HG02763 (cell line): Measurements from ENCODE around the gene IRX4.

Experiments
- ATAC-seq: cut with Tn5 transposase; IDR thresholded peaks from one replicate; pipeline ENCODE4 v1.9.1; 2021; ENCODE audit warnings: mild to moderate bottlenecking, moderate library complexity; ENCODE audit not compliant: unreplicated experiment

IRX4 gene

DNA sequence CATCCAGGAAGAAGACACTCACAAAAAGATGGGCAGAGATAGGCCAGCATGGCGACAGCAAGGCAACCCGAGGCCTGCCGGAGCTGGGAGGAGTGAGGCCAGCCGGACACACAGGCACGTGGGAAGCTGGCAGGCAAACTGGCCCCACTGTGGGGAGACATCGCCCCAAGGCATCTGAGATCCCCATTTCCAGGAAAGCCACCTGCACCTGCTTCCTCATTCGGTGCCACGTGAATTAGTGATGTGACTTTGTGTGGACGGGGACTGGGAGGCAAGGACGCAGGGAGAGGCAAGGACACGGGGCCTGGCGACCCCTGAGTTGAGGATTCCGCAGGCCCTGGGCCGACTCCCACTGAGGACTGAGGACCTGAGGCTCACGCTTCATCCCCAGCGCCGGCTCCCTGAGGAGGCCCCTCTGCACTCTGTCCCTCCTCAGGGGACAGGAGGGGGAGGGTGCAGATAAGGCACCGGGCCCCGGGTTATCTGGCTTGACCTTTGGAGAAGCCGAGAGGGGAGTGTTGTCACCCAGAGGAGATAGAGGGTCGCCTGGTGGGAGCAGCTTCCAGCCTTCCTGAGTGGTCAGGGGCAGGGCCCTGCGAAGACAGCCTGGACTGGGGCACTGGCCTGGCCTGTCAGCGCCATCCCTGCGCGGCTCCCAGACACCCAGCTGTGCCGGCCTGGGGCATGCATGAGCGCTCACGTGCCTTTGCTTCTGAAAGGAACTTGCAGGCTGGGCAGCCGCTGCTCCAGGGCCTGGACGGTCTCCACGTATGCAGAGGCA, 41.8 kb downstream of the IRX4 start:
- ATAC-seq: no peak

DNA sequence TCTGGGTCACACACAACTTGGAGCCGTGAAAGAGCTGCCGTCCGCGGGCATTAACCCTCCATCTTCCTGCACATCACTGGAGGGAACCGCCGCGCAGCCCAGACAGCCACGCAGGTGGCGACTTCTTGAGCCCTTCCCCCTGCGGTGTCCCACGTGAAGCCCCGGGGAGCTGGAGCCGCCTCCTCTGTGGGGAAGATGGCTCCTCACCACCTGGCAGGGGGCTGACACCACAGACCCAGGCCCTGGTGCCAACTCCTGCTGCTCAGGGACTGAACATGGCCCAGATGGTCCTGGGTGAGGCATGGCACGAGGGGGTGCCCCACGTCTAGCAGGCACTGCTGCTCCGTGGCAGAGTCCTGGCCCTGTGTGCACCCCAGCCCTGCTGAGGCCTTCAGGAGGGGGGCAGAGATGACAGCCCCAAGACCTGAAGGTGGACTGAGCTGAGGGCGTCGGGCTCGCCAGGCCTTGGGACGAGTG, 42.6 kb downstream of the IRX4 start:
- no peak for ATAC-seq

DNA sequence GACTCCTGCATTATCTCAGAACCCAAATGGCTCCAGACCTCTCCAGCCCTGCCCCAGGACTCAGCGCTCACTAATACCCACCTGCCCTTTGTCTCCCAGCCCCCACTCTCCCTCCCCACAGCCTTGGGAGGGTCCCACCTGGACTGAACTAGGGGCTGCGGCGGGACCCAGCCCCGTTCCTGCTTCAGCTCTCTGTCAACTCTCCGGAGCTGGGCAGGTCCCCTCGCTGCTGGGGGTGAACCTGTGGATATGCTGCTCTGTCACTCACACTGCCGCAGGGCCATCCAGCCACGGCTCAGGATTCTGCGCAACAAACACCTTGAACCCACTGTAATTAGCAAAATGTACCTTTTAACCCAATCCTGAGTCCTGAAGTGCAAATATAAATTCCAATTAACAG, 44.7 kb downstream of the IRX4 start:
- ATAC-seq: no peak

DNA sequence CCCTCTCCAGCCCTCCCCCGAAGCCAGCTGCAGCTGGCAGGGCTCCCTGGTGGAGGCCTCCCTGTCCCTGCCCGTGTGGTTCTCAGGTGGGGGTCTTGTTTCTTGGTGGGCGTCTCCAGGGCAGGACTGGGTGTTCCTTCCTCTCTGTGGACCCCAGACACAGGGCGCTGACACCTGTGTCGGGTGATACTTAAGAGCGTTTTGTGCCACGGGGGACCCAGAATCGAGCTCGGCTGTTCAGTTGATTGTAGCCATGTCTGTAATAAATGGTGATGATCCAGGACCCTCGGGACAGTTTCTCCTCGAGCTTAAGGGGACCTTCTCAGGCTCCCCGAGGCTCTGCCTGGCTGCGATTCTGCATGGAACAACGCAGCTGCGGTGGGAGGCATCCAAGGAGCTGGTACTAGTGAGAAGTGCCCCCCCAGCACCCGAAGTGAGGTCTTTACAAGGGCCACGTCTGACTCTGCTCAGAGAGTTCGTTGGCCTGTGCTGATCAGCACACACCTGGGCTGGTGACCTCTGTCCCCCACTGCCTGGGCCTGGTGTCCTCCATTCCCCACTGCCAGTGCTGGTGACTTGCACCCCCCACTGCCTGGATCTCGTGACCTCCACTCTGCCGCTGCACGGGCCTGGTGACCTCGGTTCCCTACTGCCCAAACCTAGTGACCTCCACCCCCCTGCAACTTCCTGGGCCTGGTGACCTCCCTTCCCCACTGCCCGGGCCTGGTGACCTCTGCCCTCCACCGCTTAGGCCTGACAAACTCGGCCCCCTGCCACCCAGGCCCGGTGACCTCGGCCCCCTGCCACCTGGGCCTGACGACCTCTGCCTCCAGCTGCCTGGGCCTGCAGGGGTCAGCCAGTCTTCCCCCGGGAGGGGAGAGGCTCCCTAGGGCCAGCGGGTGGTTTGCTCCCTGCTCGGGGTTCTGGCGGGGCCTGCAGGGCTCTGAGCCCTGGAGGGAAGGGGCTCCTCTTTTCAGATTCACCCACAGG, 45.5 kb downstream of the IRX4 start:
- no peak for ATAC-seq

DNA sequence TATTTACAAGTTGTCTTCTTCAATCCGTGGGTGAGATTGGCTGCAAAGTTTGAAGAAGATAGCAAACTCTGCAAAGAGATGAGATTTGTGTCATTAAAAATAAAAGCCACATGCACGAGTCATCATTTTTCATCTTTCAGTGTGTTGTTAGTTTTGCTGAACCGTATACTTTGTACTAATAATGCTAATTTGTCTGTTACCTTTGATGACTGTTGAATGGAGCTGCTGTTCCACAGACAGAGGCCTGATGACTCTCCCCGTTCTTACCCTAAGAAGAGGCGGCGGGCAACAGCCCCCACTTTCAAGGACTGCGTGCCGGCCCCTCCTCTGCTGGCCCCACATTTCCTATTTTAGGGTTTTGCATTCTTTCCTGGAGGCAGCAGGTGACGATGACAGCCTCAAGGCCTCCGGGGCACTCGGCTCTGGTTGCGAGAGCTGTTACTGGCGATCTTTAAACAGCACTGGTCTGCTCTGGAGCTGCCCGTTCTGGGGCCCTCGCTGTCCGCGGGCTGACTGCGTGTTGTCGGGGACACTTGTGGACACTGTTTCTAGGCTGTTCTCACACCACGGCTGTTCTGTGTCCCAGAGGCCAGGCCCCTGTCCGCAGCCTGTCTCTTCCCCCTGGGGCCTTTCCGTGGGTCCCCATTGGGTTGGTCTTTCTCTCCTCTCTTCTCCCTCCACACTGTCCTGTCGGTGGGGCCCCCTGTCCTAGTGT, 46.4 kb downstream of the IRX4 start:
- ATAC-seq: no peak

DNA sequence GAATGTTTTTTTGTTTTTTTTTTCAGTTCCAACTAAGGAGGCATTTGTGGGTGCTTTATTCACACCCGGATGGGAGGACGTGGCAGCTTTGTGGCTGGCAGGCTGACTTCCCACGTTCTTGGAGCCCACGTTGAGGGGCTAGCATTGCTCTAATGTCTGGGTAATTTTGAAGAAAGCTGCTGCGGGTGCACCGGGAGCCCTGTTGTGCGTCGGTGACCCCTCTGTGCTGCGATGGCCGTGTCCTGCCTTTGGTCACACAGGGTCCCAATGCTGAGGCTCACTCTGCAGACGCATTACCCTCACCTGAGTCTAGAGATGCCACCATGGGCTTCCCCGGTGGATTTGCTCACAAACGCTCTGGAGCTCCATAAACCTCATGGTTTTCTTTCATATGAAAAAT, 47.3 kb downstream of the IRX4 start:
- ATAC-seq: no peak

DNA sequence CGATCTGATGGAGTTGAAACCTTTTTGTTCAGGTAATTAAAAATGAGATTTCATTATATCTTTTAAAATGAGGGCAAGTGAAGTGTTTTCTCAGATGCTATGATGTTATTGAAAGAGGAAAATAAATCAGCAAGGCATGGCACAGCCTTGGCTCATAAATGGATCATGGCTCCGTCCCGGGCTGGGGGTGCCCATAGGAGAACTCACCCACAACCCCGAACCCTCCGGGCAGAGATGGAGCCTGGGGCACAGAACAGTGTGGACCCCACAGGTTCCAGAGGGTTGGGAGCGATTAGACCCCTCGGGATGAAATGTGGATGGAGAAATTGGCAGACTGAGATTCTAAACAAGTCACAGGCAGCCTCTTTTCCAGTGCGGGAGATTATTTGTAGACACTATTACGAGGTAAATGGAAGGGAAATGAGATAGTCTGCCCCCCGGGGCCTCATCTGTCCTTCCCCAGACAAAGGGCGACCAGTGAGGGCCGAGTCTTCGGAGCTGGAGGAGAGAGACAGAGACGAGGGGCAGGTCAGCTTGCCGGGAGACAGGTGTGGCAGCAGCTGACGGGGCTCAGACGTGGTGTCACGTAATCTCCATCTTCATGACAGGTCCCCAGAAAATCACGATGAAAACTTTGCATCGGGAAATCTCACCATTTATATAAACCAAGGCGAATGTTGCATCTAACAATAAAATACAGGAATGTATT, 47.9 kb downstream of the IRX4 start:
- ATAC-seq: no peak

DNA sequence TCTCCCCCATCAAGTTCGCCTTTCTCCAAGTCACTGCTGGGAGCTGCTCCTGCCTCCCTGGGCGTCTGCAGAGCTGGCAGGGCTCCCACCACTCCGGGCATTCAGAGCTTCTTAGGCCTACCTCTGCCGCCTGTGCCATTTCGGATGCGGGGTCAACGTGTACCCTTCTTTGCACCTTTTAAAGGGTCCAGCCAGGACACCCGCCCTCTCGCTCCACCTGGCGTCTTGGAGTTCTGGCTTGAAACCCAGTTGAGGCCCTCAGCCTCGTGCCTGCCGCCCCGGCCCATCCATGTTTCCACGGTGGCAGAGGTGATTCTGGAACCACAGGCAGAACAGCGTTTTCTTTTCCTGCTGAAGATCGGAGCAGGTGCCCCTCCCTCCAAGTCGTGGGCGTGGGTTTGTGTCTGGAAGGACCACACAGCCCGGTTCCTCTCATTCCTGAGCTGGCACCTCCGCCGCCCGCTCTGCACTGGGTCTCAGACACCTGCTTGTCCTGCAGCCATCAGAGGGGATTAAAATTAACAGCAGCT, 48.6 kb downstream of the IRX4 start:
- ATAC-seq: no peak

DNA sequence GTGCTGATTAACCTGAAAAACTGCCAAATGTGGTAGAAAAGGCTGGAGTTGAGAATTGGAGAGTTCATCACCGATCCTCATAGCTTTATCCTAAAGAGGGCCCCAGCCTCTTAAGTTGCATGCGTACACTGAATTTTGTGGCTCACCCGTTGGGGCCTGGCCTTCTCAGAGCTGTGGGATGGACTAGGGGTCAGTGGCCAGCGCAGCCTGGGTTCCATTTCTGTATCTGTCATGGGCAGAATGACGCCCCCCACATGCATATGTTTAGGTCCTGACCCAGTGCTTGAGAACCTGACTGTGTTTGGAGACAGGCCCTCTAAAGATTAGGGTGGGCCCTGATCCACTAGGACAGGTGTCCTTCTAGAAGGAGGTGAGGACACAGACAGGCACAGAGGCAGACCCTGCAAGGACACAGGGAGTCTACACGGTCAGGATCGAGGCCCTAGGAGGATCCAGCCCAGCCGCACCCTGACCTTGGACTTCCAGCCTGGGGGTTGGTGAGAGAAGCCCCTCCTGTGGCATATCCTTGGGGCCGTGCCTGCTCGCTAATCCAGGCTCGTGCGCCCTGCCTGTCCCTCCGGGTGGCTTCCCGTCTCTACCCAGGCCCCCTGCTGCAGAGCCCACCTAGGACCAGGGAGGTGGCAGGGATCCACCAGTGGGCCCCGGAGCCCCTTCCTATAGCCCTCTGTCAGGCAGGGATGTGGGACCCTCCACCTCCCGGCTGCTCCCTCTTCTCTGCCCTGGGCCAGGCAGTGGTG, 49.3 kb downstream of the IRX4 start:
- no peak for ATAC-seq

DNA sequence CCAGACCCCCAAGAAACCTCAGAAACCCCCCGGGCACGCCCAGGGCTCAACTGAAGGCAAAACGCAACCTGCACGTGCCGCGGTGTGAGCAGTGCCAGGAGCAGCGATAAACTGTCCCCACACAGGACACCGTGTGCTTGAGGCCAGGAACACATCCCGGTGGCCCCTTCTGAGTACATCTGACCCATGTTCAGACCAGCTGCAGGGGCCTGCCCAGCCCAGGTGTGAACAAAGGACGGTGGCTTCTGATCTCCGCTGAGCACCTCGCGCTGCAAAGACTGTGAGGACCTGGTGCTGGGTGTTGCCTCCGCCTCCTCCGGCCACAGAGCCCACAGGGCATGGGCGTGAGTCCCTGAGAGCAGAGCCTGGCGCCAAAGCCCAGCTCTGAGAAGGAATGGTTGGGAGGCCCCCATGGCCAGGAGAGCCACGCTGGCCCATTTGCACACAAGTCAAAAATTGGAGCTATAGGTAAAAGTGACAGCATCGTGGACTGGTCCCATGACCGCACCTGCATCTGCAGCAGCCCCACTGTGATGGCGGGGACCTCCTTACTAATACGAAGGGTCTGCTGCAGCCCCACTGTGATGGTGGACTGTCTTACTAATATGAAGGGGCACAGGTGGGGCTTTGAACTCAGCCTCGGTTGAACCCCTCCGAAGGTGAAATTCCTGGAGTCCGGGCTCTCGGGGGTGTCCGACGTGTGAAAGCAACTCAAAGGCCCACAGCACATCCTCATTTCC, 50.0 kb downstream of the IRX4 start:
- ATAC-seq: no peak

DNA sequence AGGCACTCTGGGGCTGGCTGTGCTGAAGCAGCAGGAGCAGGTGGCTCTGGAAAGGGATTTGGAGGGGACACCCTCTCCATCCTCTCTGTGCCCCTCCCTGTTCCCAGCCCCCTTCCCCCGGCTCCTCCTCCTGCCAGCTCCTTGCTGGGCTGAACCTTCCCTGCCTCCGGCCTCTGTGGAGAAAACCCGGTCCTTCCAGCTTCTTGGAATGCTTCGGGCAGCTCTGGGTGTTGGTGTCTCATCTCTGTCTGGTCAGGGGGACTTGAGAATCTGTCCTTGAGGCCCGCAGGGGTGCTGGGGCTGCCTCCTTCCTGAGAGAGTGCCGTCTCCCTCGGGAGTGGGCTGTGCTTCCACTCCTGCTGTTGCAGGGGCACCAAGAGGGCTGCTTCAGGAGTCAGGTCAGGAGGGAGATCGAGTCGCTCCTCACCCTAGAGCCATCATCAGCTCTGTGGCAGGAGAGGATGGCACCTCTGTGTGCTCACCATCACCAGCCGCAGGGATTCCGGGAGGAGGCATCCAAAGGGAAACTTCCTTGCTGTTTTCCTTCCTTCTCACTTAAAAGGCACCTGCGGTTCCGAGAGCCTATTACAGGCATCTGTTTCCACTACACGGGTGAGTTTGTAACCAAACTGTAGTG, 50.9 kb downstream of the IRX4 start:
- ATAC-seq: no peak

DNA sequence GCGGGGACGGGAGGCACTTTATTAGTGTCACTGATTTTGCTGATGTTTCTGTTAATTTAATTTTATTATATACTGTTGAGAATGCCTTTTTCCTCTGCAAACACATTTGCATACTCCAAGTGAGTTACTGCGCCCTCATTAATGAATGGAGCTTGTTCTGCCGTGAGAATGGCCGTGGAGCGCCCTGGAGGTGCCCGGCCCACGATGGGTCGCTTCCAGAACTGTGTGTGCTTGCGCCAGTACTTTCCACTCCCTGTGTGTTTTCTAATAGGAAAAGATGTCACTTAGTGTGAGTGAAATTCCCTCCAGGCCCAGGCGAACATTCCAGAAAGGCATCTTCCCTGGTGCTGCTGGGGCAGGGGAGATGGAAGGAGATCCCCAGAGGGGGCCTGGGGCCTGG, 51.5 kb downstream of the IRX4 start:
- no peak for ATAC-seq

DNA sequence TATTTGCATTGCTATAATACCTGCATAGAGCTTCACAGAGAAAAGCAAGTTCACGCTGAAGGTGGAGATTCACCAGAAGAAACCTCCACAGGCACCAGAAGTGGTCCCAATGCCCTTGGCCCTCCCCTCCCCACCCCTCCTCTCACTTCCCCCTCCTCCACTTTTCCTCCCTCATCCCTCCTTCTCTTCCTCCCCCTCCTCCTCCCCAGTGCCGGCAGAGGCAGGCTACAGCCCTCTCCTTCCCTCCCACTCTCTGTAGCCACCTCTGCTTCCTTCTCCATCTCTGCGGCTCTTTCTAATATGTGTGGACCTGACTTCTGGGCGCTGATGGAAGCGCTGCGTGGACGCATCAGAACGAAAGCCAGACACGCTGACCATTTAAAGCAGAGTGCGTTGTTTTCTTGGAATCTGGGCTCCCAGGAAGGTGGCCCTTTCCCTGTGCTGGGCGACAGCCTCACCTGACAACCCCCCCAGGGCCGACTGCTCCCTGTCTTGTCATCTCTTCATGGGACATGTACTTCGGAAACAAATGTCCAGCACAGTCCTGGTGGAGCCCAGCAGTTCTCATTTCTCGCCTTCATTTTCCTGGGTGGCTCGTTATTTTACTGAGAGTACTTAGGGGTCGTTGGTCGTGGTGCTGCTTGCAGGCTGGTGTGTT, 52.0 kb downstream of the IRX4 start:
- ATAC-seq: no peak

DNA sequence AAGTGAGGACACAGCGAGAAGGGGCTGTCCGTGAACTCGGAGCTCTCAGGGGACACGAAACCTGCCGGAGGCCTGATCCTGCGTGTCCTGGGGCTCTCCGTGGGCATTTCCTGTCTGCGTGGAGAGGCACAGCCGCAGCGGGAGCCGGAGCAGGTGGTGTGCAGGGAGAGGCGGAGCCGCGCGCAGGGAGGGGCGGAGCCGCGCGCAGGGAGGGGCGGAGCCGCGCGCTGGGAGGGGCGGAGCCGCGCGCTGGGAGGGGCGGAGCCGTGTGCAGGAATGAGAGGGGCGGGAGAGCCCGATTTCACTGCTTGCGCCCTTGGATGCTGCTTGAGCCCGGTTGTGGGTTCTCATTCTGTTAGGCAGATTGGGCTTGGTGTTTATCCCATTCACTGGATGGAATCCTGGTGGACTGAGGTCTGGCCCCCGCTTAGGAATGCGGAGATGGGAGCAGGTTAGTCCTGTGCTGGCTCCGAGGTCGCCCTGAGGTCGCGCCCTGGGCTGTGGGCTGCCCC, 54.8 kb downstream of the IRX4 start:
- ATAC-seq: no peak
